HTERT RPE-1 (cell line): ENCODE measurements around the gene HLA-DRB1.
"Not testable (repeated sequence)": the region's sequence is repeated elsewhere in the genome, so short reads cannot be mapped to it uniquely, and the experiment has no call there.

ENCODE experiments used
- in situ Hi-C: fragments of 300-500 bp; cut with MboI; formaldehyde crosslinking; loops from 4 replicates; pipeline ENCODE4 v1.14.3; 2020; ENCODE audit warnings: low sequenced_read_pairs

HLA-DRB1 gene

GRCh38 chr6:32565511-32565910, 24.1 kb downstream of the HLA-DRB1 start:
- in situ Hi-C loops = no loop called here

DNA sequence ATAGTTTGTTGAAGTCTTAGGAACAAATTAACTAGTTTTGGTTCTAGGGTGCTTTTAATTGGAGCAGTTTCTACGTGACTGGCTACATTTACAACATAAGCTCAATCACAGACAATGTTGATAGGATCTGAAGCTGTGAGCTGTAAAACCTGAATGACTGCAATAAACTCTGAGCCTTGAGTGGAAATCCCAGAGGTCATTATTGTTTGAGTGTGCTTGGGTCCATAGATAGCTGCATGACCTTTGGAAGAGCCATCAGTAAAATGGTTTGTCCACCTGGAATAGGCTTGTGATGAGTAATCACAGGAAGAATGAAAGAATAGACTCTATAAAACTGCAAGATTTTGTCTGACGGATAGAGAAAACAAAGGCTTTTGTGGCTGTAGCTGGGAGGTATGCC, 26.7 kb downstream of the HLA-DRB1 start:
- in situ Hi-C loops = no loop called here

GRCh38 chr6:32559747-32560146, 29.9 kb downstream of the HLA-DRB1 start:
- in situ Hi-C loops = no loop called here

DNA sequence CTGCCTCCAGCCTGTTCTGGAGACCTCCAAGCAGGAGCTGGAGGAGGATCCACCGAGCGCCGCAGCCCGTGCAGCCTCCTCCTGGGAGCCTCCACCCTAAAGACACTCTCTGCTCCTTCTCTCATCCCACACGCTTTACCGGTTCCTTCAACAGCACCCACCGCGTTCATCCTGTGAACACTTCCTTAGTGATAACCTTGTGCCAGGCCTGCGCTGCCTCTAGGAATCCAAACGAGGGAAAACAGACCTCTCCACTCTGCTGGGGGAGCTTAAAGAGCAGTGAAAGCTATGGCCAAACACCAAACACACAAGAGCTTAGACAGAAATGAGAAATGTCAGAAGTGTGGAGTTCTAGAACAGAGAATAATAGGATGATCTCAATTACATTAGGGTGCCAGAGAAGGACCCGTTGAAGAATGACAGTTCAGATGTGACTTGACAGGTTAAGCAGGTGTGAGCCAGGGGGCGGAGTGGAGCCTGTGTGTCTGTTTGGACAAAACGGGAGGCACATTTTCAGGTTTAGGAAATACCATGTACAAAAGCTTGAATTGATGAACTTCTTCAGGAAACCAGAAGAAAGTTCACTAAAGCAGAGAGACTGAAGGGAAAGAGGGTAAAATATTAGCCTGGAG, 31.1 kb downstream of the HLA-DRB1 start:
- in situ Hi-C loops = no loop called here

- in situ Hi-C loops = no loop called here
These were observed 35.3 kb downstream of the HLA-DRB1 start for GRCh38 chr6:32554116-32554965.

DNA sequence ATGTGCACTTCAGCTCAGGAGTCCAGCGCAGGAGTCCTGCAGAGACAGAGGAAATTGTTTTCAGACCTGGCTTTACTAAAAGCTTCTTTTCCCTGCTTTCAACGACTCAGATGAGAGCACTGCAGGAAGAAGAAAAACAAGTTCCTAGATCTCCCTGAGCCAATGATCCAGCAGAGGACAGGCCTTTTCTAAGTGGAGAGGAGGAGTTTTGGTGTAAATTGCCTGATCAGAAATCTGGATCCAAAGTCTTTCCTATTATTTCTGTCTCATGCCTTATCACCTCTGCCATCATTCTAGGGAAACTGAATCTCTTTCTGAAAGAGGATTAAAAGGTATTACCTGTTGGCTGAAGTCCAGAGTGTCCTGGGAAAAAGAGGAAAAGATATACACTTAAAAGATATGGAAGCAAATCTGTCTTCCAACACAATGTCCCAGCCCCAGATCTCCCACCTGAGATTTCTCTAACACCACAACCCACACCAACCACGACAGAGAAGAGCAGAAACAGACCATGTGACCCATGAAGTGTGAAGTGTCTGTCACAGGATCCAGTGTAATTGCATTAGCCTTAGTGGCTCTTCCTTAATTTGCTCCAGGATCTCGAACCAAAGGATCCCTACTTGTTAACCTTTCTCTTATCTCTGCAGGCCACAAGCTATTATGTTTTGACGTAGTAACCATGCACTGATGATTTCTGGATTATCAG, 36.5 kb downstream of the HLA-DRB1 start:
- in situ Hi-C loops = no loop called here

GRCh38 chr6:32551410-32551809, 38.2 kb downstream of the HLA-DRB1 start:
- in situ Hi-C loops = no loop called here

DNA sequence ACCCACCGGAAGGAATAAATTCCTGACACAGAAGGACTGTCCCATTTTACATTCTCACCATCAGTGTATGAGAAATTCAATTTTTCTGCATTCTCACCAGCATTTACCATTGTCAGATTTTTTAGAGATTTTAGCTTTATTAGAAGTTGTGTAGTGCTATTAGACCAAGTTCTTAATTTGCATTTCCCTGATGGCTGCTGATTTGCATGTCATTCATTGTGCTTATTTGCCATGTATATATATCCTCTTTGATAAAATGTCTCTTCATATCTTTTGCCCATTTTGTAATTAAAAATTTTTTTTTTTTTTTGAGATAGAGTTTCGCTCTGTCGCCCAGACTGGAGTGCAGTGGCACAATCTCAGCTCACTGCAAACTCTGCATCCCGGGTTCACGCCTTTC, 49.8 kb downstream of the HLA-DRB1 start:
- in situ Hi-C loops = no loop called here

- in situ Hi-C loops = not testable (repeated sequence)
These were observed 59.2 kb downstream of the HLA-DRB1 start for GRCh38 chr6:32530431-32530793.

DNA sequence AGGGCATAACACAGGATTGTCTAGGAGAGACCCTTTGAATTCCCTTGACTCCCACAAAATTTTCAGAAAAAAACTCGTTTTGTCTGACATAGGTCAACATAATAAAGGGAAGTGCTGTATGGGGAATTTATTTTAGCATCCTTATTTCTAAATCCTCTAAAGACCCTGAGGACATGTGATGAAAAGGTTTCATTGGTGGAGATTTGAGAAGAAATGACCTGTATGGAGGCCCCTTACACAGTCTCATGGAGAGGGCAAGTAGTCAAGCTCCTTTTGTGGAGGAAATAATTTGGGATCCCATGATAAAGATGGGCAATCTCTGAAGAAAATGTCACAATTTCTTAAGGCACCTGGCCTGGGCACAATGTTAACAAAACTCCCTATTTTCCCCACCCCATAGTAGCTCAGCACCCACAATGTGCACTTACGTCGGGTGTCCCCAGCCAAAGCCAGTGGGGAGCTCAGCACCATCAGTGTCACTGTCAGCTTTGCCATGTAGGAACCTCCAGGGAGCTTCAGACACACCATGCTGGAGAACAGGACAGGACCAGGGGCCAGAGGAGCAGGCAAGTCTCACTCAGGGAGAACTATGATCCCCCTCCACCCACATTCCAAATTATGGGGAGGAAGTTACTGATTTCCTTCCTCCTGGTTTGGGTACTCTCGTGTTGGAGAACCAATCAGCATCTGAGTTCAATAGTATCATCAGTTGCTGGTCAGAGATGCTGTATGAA, 59.8 kb downstream of the HLA-DRB1 start, which contains the start of gene HLA-DRB5:
Gene HLA-DRB5, minus strand, starts transcription at position 591 of the 734 bp plus-strand sequence. Its CDS starts 63 bp downstream, at position 528.
- in situ Hi-C loops = no loop called here
